ENCODE measurements around the gene CCDC7. TPM values are rescaled to one million over a fixed set of nuclear protein-coding genes. Genes with fewer than 3 reads are reported as not detected.
"Not testable (repeated sequence)": the region's sequence is repeated elsewhere in the genome, so short reads cannot be mapped to it uniquely, and the experiment has no call there.

CCDC7 gene
- total RNA-seq, 4 donors from 2014 or later = 15.1 to 72.3 (median 22.6) TPM

- intact Hi-C loops (cut with DNase I) = loop anchor here (1.0 kb wide), 1 partner anchor 214 kb away; no protein-coding TSS in a partner anchor
- H3K9me3 ChIP-seq = no peaks in the 10 kb centered on the region
- H3K4me3 ChIP-seq = no peak overlapping the region
- no peak overlapping the region for H3K27ac ChIP-seq (replicated peaks in 1 of 4)
- TF ChIP-seq POLR2A (IDR thresholded peaks at IDR 0.05; ENCODE audit: low read depth) (no peak), POLR2AphosphoS5 (IDR thresholded peaks at IDR 0.05) (no peak), EP300 (IDR thresholded peaks at IDR 0.05) (no peak), CTCF (IDR thresholded peaks at IDR 0.05) (peak; percentile 66 to 80 (median 70))
- no peak for DNase-seq (ENCODE audit: extremely low spot score)
- H3K27me3 ChIP-seq = no peaks in the 10 kb centered on the region
- no peaks in the 10 kb centered on the region for H3K4me1 ChIP-seq
- H3K36me3 ChIP-seq = no peaks in the 10 kb centered on the region
- WGBS = 73% methylated on average over 2 of the region's 2 CpGs
Measured at GRCh38 chr10:32795598-32796183, 349.8 kb downstream of the CCDC7 start.

GRCh38 chr10:32797393-32797792 lies 351.5 kb downstream of the CCDC7 start:
- H3K27me3 ChIP-seq; H3K36me3 ChIP-seq; intact Hi-C loops (cut with DNase I); H3K4me1 ChIP-seq; DNase-seq (ENCODE audit: extremely low spot score); H3K27ac ChIP-seq (replicated peaks in 1 of 4); H3K9me3 ChIP-seq; H3K4me3 ChIP-seq: not testable (repeated sequence)
- 95% methylated on average over 3 of the region's 3 CpGs for WGBS

- WGBS = 72% methylated on average over 4 of the region's 4 CpGs
- H3K27me3 ChIP-seq = no peaks in the 10 kb centered on the region
- no peak overlapping the region for H3K27ac ChIP-seq (replicated peaks in 1 of 4)
- no peak for DNase-seq (ENCODE audit: extremely low spot score)
- H3K4me3 ChIP-seq = no peak overlapping the region
- no peak for TF ChIP-seq POLR2AphosphoS5 (IDR thresholded peaks at IDR 0.05)
- no peak for TF ChIP-seq CTCF (IDR thresholded peaks at IDR 0.05)
- TF ChIP-seq POLR2A (IDR thresholded peaks at IDR 0.05; ENCODE audit: low read depth) = no peak
- TF ChIP-seq EP300 (IDR thresholded peaks at IDR 0.05) = no peak
- no peaks in the 10 kb centered on the region for H3K36me3 ChIP-seq
- no peaks in the 10 kb centered on the region for H3K4me1 ChIP-seq
- intact Hi-C loops (cut with DNase I) = no loop called here
- H3K9me3 ChIP-seq = no peaks in the 10 kb centered on the region
Measured at GRCh38 chr10:32846974-32847373, 401.0 kb downstream of the CCDC7 start.

- 0% methylated on average over 1 of the region's 1 CpG for WGBS
- TF ChIP-seq POLR2A (IDR thresholded peaks at IDR 0.05; ENCODE audit: low read depth) = no peak
- no peak for TF ChIP-seq CTCF (IDR thresholded peaks at IDR 0.05)
- TF ChIP-seq POLR2AphosphoS5 (IDR thresholded peaks at IDR 0.05) = no peak
- H3K4me1 ChIP-seq = no peaks in the 10 kb centered on the region
- no peaks in the 10 kb centered on the region for H3K27me3 ChIP-seq
- no peaks in the 10 kb centered on the region for H3K9me3 ChIP-seq
- H3K27ac ChIP-seq (replicated peaks in 1 of 4) = no peak overlapping the region
- no peak overlapping the region for H3K4me3 ChIP-seq
- no peaks in the 10 kb centered on the region for H3K36me3 ChIP-seq
- no peak for DNase-seq (ENCODE audit: extremely low spot score)
- intact Hi-C loops (cut with DNase I) = no loop called here
Measured at GRCh38 chr10:32851301-32851700, 405.4 kb downstream of the CCDC7 start.

- Histone ChIP-seq H3K4me3 (no peak overlapping the region), H3K4me1 (no peaks in the 10 kb centered on the region), H3K27me3 (no peaks in the 10 kb centered on the region), H3K27ac (replicated peaks in 1 of 4) (no peak overlapping the region), H3K36me3 (no peaks in the 10 kb centered on the region), H3K9me3 (no peaks in the 10 kb centered on the region)
- DNase-seq (ENCODE audit: extremely low spot score) = no peak
- no peak for TF ChIP-seq POLR2AphosphoS5 (IDR thresholded peaks at IDR 0.05)
- no peak for TF ChIP-seq EP300 (IDR thresholded peaks at IDR 0.05)
- no peak for TF ChIP-seq POLR2A (IDR thresholded peaks at IDR 0.05; ENCODE audit: low read depth)
- TF ChIP-seq CTCF (IDR thresholded peaks at IDR 0.05) = no peak
- 95% methylated on average over 2 of the region's 2 CpGs for WGBS
- intact Hi-C loops (cut with DNase I) = no loop called here
Measured at GRCh38 chr10:32854435-32854834, 408.5 kb downstream of the CCDC7 start.

Measured in esophagus muscularis mucosa (tissue), 4 donors.